Measurements from ENCODE around the gene PPP4R4. TPM values are rescaled to one million over a fixed set of nuclear protein-coding genes. Genes with fewer than 3 reads are reported as not detected.

PPP4R4 gene
- total RNA-seq, 1 experiment from 2014 or later: 5.5 TPM

DNA sequence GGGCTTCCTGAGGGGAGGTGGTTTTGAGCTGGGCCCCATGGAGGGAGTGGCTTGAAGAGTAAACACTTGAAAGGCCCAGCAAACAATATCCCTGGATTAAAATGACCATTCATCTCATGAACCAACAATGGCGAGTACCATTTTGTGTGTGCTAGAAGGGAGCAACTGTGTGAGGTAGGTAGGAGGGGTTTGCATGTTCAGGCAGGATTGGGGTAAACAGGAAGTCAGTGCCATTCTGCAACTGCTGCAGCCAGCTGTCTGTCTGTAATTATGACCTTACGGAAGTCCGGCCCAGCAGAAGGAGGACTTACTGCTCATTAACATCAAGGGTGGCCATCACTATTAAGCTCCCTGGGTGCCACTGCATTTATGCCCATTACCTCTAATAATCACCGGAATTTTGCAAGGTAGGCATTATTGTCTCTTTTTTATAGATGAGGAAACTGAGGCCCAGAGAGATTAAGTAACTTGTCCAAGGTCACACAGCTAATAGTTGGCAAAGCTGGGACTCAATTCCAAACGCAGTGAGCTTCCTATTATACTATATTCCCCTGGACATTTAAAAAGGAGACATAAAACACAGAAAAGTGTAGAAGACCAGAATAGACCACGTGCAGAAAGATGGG is 28.1 kb upstream of the PPP4R4 start:
- no peak overlapping the region for H3K9ac ChIP-seq (ENCODE audit: low read length)
- no TSS peak for BruUV-seq (replicated peaks)
- DNase-seq (ENCODE audit: low read depth, low spot score) (no peak), ATAC-seq (no peak)
- H2AFZ ChIP-seq (ENCODE audit: low read depth, low read length, poor library complexity, severe bottlenecking): peak overlapping the region; percentile 74
- no peaks in the 10 kb centered on the region for H4K20me1 ChIP-seq (ENCODE audit: insufficient read depth)
- H3K9me2 ChIP-seq (ENCODE audit: insufficient read depth): no peaks in the 10 kb centered on the region
- H3K9me3 ChIP-seq (ENCODE audit: control insufficient read depth in 1 of 2, insufficient read depth in 1 of 2, low read depth in 1 of 2, low read length in 2 of 2): no peaks in the 10 kb centered on the region
- no peaks in the 10 kb centered on the region for H3K27me3 ChIP-seq (ENCODE audit: insufficient read depth, low read length)
- H3K27ac ChIP-seq (ENCODE audit: low read depth, low read length): no peak overlapping the region
- no peaks in the 10 kb centered on the region for H3K79me2 ChIP-seq (ENCODE audit: insufficient read depth, low read length)
- ChIA-PET POLR2A (interaction anchor here (1.1 to 1.3 kb wide), 2 partner anchors 9 to 24 kb away, joined by 3 read pairs; no protein-coding TSS in a partner anchor), CTCF (interaction anchor here (1.0 to 5.9 kb wide), 3 partner anchors 10 to 34 kb away, joined by 3 to 37 read pairs (median 5); no protein-coding TSS in a partner anchor), RAD21 (ENCODE audit: low non-redundant PET in 1 of 2, low total read pairs in 2 of 2, uncharacterized antibody in 2 of 2, unreplicated experiment in 2 of 2) (no interaction called here)
- intact Hi-C loops (cut with micrococcal nuclease): no loop called here
- H3K4me3 ChIP-seq (replicated peaks in 1 of 2; ENCODE audit: low read depth in 1 of 2, low read length in 2 of 2): no peak overlapping the region
- H3K36me3 ChIP-seq (ENCODE audit: control insufficient read depth in 1 of 2, insufficient read depth in 2 of 2, low read length in 2 of 2): no peaks in the 10 kb centered on the region
- TF ChIP-seq, protein P1, sequence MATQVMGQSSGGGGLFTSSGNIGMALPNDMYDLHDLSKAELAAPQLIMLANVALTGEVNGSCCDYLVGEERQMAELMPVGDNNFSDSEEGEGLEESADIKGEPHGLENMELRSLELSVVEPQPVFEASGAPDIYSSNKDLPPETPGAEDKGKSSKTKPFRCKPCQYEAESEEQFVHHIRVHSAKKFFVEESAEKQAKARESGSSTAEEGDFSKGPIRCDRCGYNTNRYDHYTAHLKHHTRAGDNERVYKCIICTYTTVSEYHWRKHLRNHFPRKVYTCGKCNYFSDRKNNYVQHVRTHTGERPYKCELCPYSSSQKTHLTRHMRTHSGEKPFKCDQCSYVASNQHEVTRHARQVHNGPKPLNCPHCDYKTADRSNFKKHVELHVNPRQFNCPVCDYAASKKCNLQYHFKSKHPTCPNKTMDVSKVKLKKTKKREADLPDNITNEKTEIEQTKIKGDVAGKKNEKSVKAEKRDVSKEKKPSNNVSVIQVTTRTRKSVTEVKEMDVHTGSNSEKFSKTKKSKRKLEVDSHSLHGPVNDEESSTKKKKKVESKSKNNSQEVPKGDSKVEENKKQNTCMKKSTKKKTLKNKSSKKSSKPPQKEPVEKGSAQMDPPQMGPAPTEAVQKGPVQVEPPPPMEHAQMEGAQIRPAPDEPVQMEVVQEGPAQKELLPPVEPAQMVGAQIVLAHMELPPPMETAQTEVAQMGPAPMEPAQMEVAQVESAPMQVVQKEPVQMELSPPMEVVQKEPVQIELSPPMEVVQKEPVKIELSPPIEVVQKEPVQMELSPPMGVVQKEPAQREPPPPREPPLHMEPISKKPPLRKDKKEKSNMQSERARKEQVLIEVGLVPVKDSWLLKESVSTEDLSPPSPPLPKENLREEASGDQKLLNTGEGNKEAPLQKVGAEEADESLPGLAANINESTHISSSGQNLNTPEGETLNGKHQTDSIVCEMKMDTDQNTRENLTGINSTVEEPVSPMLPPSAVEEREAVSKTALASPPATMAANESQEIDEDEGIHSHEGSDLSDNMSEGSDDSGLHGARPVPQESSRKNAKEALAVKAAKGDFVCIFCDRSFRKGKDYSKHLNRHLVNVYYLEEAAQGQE (IDR thresholded peaks at IDR 0.05; ENCODE audit: low read depth): no peak
- TF ChIP-seq, protein P2, sequence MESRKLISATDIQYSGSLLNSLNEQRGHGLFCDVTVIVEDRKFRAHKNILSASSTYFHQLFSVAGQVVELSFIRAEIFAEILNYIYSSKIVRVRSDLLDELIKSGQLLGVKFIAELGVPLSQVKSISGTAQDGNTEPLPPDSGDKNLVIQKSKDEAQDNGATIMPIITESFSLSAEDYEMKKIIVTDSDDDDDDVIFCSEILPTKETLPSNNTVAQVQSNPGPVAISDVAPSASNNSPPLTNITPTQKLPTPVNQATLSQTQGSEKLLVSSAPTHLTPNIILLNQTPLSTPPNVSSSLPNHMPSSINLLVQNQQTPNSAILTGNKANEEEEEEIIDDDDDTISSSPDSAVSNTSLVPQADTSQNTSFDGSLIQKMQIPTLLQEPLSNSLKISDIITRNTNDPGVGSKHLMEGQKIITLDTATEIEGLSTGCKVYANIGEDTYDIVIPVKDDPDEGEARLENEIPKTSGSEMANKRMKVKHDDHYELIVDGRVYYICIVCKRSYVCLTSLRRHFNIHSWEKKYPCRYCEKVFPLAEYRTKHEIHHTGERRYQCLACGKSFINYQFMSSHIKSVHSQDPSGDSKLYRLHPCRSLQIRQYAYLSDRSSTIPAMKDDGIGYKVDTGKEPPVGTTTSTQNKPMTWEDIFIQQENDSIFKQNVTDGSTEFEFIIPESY (IDR thresholded peaks at IDR 0.05; ENCODE audit: extremely low read depth, insufficient replicate concordance, low read length): no peak
- TF ChIP-seq CEBPB (IDR thresholded peaks at IDR 0.05; ENCODE audit: low read depth) (no peak), ZNF274 (IDR thresholded peaks at IDR 0.05; ENCODE audit: low read depth, low read length) (no peak), FOSL1 (IDR thresholded peaks at IDR 0.05; ENCODE audit: low read depth) (no peak), POLR2A (IDR thresholded peaks at IDR 0.05; ENCODE audit: borderline replicate concordance, extremely low read depth, insufficient read depth, insufficient read length) (no peak), SIN3A (IDR thresholded peaks at IDR 0.05; ENCODE audit: low read depth) (no peak), SRF (IDR thresholded peaks at IDR 0.05; ENCODE audit: low read depth) (no peak), EZH2phosphoT487 (IDR thresholded peaks at IDR 0.05; ENCODE audit: borderline replicate concordance) (no peak), CBX3 (IDR thresholded peaks at IDR 0.05; ENCODE audit: low read depth) (no peak)
- TF ChIP-seq, protein P3, sequence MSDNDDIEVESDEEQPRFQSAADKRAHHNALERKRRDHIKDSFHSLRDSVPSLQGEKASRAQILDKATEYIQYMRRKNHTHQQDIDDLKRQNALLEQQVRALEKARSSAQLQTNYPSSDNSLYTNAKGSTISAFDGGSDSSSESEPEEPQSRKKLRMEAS (IDR thresholded peaks at IDR 0.05): no peak
- H3K4me1 ChIP-seq (ENCODE audit: control insufficient read depth in 1 of 2, insufficient read depth in 2 of 2, low read length in 2 of 2): peaks cover 3 to 10% of the 10 kb centered on the region in 2 experiments; a peak in 3 of 4 replicates
- H3K4me2 ChIP-seq (ENCODE audit: low read length): no peak overlapping the region
